Brain microvascular endothelial cell (primary cell): ENCODE results near the gene SSNA1.

Experiments
- DNase-seq: peaks from one replicate; pipeline ENCODE4 v3.0.0-alpha.2; 2020
- H3K27ac ChIP-seq: fragments of 250-450 bp; sonication (Bioruptor Pico); 2 replicates; pipeline ENCODE4 v1.5.1; 2020; ENCODE audit warnings: mild to moderate bottlenecking, moderate library complexity
- H3K27me3 ChIP-seq: fragments of 250-450 bp; sonication (Bioruptor Pico); replicated peaks from 2 replicates; pipeline ENCODE4 v1.5.1; 2020; ENCODE audit warnings: mild to moderate bottlenecking
- H3K36me3 ChIP-seq: fragments of 250-450 bp; sonication (Bioruptor Pico); replicated peaks from 2 replicates; pipeline ENCODE4 v1.5.1; 2020; ENCODE audit warnings: mild to moderate bottlenecking
- H3K4me3 ChIP-seq: 2 replicates; pipeline ENCODE4 v1.5.1; 2011; ENCODE audit warnings: low read depth, mild to moderate bottlenecking, control low read depth, low read length, moderate library complexity
- in situ Hi-C: cut with HindIII; loops from 2 replicates; pipeline ENCODE4 v1.10.0; 2017; ENCODE audit warnings: low sequenced_read_pairs, low pct_ligation_motif_present
- TF ChIP-seq, protein P1 (sequence below): IDR thresholded peaks from 2 replicates; pipeline ENCODE4 v1.5.1; 2011; ENCODE audit warnings: low read depth, mild to moderate bottlenecking, moderate library complexity, low read length, control low read depth, inconsistent platforms; ENCODE audit errors: missing control alignments

The SSNA1 gene

DNA sequence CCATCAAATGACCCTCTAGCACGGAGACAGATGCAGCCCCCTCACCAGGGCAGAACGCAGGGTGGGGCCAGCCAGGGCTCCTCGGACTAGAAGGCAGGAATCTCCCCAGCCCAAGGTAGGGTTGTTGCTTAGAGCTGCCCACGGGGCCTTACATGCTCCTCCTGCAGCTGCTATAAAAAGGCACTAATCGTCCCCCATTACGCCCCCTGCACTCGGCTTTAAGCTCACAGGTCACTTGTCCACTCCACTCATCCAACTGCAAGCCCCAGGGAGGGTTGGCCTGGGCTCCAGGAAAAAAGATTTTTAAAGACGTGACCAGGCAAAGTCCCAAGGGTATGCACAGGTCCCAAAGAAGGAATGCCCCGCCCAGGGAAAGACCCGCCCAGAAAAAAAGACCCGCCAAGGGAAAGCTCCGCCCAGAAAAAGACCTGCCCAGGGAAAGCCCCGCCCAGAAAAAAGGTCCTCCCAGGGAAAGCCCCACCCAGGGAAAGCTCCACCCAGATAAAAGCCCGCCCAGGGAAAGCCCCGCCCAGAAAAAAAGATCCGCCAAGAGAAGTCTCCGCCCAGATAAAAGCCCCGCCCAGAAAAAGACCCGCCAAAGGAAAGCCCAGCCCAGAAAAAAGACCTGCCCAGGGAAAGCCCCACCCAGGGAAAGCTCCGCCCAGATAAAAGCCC is 38.4 kb upstream of the SSNA1 start:
- no peak for DNase-seq
- TF ChIP-seq, protein P1, sequence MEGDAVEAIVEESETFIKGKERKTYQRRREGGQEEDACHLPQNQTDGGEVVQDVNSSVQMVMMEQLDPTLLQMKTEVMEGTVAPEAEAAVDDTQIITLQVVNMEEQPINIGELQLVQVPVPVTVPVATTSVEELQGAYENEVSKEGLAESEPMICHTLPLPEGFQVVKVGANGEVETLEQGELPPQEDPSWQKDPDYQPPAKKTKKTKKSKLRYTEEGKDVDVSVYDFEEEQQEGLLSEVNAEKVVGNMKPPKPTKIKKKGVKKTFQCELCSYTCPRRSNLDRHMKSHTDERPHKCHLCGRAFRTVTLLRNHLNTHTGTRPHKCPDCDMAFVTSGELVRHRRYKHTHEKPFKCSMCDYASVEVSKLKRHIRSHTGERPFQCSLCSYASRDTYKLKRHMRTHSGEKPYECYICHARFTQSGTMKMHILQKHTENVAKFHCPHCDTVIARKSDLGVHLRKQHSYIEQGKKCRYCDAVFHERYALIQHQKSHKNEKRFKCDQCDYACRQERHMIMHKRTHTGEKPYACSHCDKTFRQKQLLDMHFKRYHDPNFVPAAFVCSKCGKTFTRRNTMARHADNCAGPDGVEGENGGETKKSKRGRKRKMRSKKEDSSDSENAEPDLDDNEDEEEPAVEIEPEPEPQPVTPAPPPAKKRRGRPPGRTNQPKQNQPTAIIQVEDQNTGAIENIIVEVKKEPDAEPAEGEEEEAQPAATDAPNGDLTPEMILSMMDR = no peak
- no peak overlapping the region for H3K27ac ChIP-seq
- in situ Hi-C loops = no loop called here
- H3K27me3 ChIP-seq = no peaks in the 10 kb centered on the region
- no peaks in the 10 kb centered on the region for H3K36me3 ChIP-seq
- H3K4me3 ChIP-seq = no peak overlapping the region

GRCh38 chr9:137150617-137151457 is 37.6 kb upstream of the SSNA1 start:
- DNase-seq = peak; percentile 16

GRCh38 chr9:137152844-137153405 is 35.6 kb upstream of the SSNA1 start:
- H3K27ac ChIP-seq = no peak overlapping the region
- TF ChIP-seq, protein P1 = no peak

More at GRCh38 chr9:137150617-137151457, 37.6 kb upstream of the SSNA1 start:
- Histone ChIP-seq H3K36me3 (no peaks in the 10 kb centered on the region), H3K27me3 (no peaks in the 10 kb centered on the region), H3K4me3 (no peak overlapping the region), H3K27ac (no peak overlapping the region)
- in situ Hi-C loops = no loop called here
- TF ChIP-seq, protein P1 = no peak

DNA sequence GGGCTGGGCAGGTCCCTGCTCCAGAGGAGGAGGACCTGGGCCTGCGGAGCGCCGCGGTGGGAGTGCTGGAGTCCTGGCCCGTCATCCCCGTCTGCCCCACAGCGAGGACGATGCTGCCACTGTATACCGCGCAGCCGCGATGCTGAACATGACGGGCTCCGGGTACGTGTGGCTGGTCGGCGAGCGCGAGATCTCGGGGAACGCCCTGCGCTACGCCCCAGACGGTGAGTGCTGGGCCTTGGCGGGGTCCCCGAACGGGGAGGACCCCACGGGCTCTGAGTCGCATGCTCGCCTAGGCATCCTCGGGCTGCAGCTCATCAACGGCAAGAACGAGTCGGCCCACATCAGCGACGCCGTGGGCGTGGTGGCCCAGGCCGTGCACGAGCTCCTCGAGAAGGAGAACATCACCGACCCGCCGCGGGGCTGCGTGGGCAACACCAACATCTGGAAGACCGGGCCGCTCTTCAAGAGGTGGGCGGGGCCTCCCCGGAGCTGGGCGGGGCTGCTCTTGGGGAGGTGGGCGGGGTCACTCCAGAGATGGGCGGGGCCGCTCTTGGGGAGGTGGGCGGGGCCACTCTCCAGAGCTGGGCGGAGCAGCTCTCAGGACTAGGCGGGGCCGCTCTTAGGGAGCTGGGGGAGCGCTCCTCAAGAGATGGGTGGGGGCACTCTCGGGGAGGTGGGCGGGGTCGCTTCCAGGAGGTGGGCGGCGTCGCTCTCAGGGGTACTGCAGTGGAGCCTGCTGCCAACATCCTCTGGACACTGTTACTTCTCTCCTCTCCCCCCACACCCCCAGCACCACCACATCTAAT is 31.7 kb upstream of the SSNA1 start:
- H3K4me3 ChIP-seq = peak overlapping the region; percentile 35
- H3K27ac ChIP-seq = no peak overlapping the region
- no peaks in the 10 kb centered on the region for H3K36me3 ChIP-seq
- peaks cover 19% of the 10 kb centered on the region for H3K27me3 ChIP-seq
- TF ChIP-seq, protein P1 = no peak
- DNase-seq = peak; percentile 4
- in situ Hi-C loops = no loop called here

More at GRCh38 chr9:137152844-137153405, 35.6 kb upstream of the SSNA1 start:
- no peaks in the 10 kb centered on the region for H3K36me3 ChIP-seq
- no peak for DNase-seq
- in situ Hi-C loops = no loop called here
- H3K27me3 ChIP-seq = no peaks in the 10 kb centered on the region
- no peak overlapping the region for H3K4me3 ChIP-seq

- DNase-seq = no peak
- peaks cover 27% of the 10 kb centered on the region for H3K27me3 ChIP-seq
Observed at GRCh38 chr9:137157618-137158415, 30.7 kb upstream of the SSNA1 start.

More at GRCh38 chr9:137157618-137158415, 30.7 kb upstream of the SSNA1 start:
- Histone ChIP-seq H3K4me3 (no peak overlapping the region), H3K36me3 (no peaks in the 10 kb centered on the region), H3K27ac (no peak overlapping the region)
- TF ChIP-seq, protein P1 = no peak
- in situ Hi-C loops = no loop called here
